GM19468 (cell line): ENCODE measurements around the gene KIFC1.
"Not testable (repeated sequence)": the region's sequence is repeated elsewhere in the genome, so short reads cannot be mapped to it uniquely, and the experiment has no call there.

Experiments used
- ATAC-seq: cut with Tn5 transposase; IDR thresholded peaks from one replicate; pipeline ENCODE4 v1.9.1; 2021; ENCODE audit warnings: mild to moderate bottlenecking, moderate library complexity, moderate number of reproducible peaks; ENCODE audit not compliant: unreplicated experiment; ENCODE audit errors: extremely low read depth

The KIFC1 gene

DNA sequence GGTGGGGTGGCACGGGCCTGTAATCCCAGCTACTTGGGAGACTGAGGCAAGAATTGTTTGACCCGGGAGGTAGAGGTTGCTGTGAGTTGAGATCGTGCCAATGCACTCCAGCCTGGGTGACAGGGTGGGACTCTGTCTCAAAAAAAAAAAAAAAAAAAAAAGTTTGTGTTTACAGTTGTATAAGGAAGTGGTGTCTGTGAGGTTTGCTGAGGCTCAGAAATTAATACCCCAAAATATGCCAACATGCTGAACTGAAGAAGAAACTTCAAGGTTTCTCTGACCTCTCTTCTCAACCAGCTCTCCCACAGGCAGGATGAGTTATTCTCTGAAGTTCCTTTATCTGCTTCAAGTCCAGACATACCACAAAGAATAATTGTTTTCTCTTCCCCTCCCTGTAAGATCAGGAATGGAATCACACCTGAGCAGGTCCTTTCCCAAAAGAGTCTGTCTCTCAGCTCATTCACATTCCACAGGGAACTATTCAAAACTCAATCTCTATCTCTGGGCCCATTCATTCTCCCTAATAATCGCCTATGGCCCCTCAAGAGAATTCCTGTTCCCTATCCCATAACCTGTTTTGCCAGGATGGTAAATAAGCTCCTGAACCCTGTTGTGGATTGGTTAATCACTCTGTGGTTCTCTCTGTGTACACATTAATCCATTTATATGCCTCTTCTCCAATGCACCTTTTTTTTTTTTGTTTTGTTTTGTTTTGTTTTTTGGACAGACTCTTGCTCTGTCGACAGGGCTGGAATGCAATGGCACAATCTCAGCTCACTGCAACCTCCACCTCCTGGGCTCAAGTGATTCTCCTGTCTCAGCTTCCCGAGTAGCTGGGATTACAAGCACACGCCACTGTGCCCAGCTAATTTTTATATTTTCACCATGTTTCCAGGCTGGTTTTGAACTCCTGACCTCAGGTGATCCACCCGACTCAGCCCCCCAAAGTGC, 17.4 kb upstream of the KIFC1 start:
- no peak for ATAC-seq

DNA sequence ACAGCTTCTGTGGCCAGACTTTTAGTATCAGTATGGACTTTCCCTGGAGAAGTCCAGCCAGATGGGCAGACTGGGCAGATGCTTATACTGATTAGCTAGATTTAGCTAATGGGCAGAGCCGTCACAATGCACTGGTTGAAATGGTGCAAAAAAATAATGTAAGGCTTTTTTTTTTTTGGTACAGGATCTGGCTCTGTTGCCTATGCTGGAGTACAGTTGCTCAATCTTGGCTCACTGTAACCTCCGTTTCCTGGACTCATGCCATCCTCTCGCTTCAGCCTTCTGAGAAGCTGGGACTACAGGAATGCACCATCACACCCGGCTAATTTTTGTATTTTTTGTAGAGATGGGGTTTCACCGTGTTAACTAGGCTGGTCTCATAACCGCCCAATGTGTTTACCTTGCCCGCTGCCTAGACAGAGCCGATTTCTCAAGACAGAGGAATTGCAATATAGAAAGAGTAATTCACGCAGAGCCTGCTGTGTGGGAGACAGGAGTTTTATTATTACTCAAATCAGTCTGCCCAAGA, 16.4 kb upstream of the KIFC1 start:
- ATAC-seq, result no peak

DNA sequence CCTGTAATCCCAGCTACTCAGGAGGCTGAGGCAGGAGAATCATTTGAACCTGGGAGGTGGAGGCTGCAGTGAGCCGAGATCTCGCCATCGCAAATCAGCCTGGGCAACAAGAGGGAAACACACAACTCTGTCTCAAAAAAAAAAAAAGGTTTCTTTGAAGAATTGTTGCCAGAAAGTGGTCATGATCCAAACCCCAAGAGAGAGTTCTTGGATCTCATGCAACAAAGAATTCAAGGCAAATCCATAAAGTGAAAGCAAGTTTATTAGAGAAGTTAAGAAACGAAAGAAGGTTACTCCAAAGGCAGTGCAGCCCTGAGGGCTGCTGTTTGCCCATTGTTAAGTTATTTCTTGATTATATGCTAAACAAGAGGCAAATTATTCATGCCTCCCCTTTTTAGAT, 14.5 kb upstream of the KIFC1 start:
- no peak for ATAC-seq

- not testable (repeated sequence) for ATAC-seq
These were observed 12.4 kb upstream of the KIFC1 start for GRCh38 chr6:33379184-33379583.

DNA sequence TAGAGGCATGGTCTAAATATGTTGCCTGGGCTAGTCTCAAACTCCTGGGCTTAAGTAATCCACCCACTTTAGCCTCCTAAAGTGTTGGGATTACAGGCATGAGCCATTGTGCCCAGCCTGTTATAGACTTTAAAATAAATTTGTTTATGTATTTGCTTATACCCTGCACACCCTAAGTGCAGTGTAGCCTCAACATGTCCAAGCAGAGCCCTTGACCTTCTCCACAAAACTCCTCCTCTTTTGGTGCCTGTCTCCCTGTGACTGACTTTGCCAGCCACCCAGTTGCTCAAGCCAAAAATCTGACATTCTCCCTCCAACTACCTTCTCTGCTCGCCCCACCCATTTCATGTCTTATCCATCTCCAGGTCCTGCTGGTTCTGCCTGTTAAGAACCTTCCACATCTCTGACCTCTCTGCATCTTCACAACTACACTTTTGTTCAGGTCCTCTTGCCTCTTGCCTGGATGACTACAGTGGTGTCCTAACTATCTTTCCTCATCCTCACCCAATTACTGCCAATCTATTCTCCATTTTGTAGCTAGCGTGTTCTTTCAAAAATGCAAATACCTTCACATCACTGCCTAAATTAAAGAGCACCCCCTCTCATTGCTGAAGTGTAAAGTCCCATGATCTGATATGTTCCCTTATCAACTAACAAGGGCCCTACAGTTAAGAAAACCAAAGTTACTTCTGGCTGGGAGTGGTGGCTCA, 11.2 kb upstream of the KIFC1 start:
- ATAC-seq, result no peak

DNA sequence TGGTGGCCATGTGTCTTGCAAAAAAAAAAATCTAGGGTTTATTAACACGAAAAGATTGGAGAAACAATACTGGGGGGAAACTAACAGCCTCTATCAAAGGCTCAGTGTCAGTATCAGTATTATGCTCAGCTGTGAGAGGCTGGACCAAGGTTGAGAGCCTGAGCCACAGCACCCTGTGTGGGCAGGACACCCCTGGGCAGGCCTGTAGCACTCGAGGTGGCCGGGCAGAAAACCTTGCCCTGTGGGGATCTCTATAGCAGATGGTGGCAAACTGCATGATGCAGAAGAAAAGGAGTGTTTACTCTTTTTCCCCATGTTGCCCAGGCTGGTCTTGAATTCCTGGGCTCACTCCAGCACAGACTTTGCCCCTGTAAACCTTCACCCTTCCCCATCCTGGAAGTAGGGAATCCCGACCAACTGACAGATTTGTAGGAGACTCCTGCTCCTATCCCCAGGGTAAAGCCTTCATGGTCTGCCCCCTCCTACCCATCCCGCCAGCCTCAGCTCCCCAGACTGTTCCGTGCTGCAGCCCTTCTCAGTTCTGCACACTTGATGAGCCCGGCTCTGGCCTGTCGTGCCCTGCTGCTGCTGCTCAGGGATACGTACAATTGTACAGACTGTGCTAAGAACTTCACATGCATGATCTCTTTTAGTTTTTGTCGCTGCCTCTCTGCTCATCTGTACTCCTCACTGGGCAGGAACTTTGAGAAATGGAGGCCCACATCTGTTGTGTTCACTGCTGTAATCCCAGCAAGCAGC, 8.0 kb upstream of the KIFC1 start:
- no peak for ATAC-seq

GRCh38 chr6:33384581-33385020, 7.0 kb upstream of the KIFC1 start:
- no peak for ATAC-seq

GRCh38 chr6:33390173-33390572, 1.4 kb upstream of the KIFC1 start:
- no peak for ATAC-seq

GRCh38 chr6:33390767-33391277, 801 bp upstream of the KIFC1 start:
- ATAC-seq, result no peak

DNA sequence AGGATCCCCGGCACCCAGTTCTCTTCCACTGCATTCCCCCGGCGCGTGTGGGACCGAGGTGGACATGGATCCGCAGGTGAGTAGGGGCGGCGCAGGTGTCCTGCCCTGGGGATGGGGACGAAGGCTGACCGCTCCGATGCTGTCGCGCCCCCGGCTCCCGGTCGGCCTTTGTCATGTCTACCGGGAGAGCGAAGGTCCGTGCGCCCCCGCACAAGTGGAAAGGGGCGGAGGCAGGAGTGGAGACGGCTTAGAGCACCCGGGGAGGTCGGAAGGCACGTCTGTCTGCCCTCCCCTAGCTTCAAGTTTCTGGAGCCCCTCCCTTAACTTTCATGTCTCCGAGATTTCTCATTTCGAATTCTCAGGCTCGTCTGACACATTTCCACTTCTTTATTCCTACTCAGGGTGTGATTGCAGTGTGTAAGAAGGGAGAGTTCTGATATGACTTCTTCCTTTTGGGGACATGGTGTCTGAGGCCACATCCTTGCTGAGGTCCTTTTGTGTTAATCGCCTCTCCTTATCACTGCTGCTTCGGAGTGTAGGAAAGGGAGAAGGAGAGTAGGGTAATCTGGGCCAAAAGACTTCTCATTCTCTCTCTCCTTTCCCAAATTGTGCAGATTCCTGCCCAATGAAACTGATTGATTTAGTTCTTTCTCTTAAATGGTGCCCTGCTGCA, 435 bp downstream of the KIFC1 start:
- ATAC-seq, result no peak

DNA sequence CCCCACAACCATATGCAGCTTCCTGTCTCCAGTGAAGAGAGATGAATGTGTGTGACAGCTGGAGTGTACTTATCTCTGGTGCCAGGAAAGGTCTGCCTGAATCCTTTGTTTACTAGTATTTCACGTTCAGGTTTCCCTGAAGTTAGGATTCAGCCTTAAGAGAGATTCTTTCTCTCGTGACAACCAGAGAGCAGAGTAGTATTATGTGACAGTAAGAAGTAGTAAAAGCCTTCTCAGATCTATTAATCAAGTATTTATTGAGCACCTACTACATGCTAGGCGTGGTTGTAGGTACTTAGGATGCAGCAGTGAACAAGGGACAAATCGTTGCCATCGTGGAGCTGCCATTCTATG, 949 bp downstream of the KIFC1 start:
- ATAC-seq, result no peak

GRCh38 chr6:33392979-33393378, 1.4 kb downstream of the KIFC1 start:
- ATAC-seq, result no peak

DNA sequence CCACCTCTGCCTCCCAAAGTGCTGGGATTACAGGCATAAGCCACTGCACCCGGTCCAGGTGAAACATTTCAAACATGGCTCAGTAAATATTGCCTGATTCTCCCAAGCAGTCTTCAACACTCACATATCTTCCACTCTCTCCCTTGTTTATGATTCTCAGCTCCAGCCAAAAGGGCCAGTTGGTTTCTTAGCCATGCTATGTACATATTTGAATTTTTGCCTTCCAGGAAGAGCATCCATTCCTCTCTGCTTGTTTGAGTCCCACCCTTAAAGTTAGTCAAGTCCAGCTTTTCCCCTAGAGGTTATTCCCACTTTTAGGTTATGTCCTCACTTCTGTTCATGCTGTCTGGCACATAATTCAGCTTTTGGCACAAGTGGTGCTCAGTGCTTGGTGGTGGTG, 5.9 kb downstream of the KIFC1 start:
- ATAC-seq, result no peak

DNA sequence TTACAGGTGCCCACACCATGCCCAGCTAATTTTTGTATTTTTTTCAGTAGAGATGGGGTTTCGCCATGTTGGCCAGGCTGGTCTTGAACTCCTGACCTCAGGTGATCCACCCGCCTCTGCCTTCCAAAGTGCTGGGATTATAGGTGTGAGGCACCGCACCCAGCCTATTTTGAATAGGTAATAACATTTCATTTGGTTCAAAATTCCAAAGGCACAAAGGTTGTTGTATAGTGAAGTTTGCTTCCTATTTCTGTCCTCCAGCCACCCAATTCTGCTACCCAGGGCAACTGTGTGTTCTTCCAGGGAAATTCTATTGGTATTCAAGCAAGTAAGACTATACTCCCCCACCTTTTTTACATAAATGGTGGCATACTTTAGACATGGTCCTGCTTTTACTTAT, 7.0 kb downstream of the KIFC1 start:
- ATAC-seq, result not testable (repeated sequence)

DNA sequence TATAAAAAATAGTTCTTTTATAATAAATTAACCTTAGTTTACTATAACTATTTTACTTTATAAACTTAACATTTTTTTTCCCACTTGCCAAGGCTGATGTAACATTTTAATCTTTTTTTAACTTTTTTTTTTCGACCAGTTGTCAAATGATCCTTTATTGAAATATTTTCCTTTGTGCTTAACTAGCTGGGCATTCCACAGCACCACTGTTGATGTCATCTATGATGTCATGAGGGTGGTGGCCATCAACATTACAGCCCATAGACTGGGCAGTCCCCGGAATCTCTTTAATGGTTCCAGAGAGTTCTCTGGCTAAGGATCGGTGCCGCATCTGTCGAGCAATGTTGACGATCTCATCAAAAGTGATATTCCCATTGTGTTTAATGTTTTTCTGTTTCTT, 8.3 kb downstream of the KIFC1 start:
- not testable (repeated sequence) for ATAC-seq

DNA sequence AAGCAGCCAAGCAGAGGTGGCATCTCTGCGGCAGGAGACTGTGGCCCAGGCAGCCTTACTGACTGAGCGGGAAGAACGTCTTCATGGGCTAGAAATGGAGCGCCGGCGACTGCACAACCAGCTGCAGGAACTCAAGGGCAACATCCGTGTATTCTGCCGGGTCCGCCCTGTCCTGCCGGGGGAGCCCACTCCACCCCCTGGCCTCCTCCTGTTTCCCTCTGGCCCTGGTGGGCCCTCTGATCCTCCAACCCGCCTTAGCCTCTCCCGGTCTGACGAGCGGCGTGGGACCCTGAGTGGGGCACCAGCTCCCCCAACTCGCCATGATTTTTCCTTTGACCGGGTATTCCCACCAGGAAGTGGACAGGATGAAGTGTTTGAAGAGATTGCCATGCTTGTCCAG, 13.3 kb downstream of the KIFC1 start:
- no peak for ATAC-seq

- no peak for ATAC-seq
These were observed 13.8 kb downstream of the KIFC1 start for GRCh38 chr6:33405386-33405940.

GRCh38 chr6:33406126-33406525, 14.5 kb downstream of the KIFC1 start:
- no peak for ATAC-seq

GRCh38 chr6:33407132-33407718, 15.6 kb downstream of the KIFC1 start:
- ATAC-seq, result no peak
